Liver (tissue), 9 donors: ENCODE results near the gene MAST2. TPM values are rescaled to one million over a fixed set of nuclear protein-coding genes. Genes with fewer than 3 reads are reported as not detected.
"Not testable (repeated sequence)": the region's sequence is repeated elsewhere in the genome, so short reads cannot be mapped to it uniquely, and the experiment has no call there.

ENCODE experiments used
- DNase-seq: peaks from one replicate; pipeline ENCODE4 v3.0.0-alpha.2; 2017; ENCODE audit warnings: low spot score
- H3K27ac ChIP-seq, 2 donors: one replicate each; pipeline ENCODE4 v1.7.0; 2013; ENCODE audit warnings: inconsistent platforms in 2 of 2, low read length in 2 of 2, control low read depth in 1 of 2, low read depth in 1 of 2, mild to moderate bottlenecking in 1 of 2
- H3K27me3 ChIP-seq, 4 donors: one replicate each; pipeline versions ENCODE4 v1.6.1 to v1.7.0; 2013; ENCODE audit warnings: low read length in 3 of 4, inconsistent platforms in 1 of 4, mild to moderate bottlenecking in 1 of 4, moderate library complexity in 1 of 4; ENCODE audit not compliant: control insufficient read depth in 4 of 4, insufficient read depth in 4 of 4
- H3K36me3 ChIP-seq, 4 donors: one replicate each; pipeline versions ENCODE4 v1.6.1 to v1.7.0; 2013; ENCODE audit warnings: low read length in 3 of 4, mild to moderate bottlenecking in 3 of 4, low read depth in 1 of 4, moderate library complexity in 1 of 4; ENCODE audit not compliant: control insufficient read depth in 4 of 4, insufficient read depth in 3 of 4
- H3K4me1 ChIP-seq, 4 donors: one replicate each; pipeline versions ENCODE4 v1.6.1 to v1.7.0; 2013; ENCODE audit warnings: low read length in 3 of 4, mild to moderate bottlenecking in 3 of 4, moderate library complexity in 1 of 4; ENCODE audit not compliant: control insufficient read depth in 4 of 4, insufficient read depth in 4 of 4
- H3K4me3 ChIP-seq, 3 donors: one replicate each; pipeline versions ENCODE4 v1.6.1 to v1.7.0; 2013; ENCODE audit warnings: low read length in 3 of 3, control low read depth in 1 of 3, low read depth in 1 of 3, mild to moderate bottlenecking in 1 of 3
- H3K9ac ChIP-seq, 2 donors: one replicate each; pipeline ENCODE4 v1.7.0; 2013; ENCODE audit warnings: low read length in 2 of 2, mild to moderate bottlenecking in 2 of 2, moderate library complexity in 2 of 2, control low read depth in 1 of 2, low read depth in 1 of 2
- H3K9me3 ChIP-seq, 4 donors: one replicate each; pipeline versions ENCODE4 v1.6.1 to v1.7.0; 2013; ENCODE audit warnings: low read length in 3 of 4; ENCODE audit not compliant: control insufficient read depth in 4 of 4
- ATF3 ChIP-seq: IDR thresholded peaks from 2 replicates; pipeline ENCODE4 v1.6.1; 2016; ENCODE audit warnings: antibody characterized with exemption
- CTCF ChIP-seq: fragments of 150-350 bp; IDR thresholded peaks from 2 replicates; pipeline ENCODE4 v1.5.1; 2017; ENCODE audit warnings: improper control_type of control experiment, low read depth, low read length; ENCODE audit not compliant: missing input control
- EGR1 ChIP-seq, 2 donors: IDR thresholded peaks; 2 replicates each; pipeline ENCODE4 v1.6.1; 2016 to 2018; ENCODE audit warnings: antibody characterized with exemption in 2 of 2, low read depth in 2 of 2
- FOXA1 ChIP-seq: IDR thresholded peaks from 2 replicates; pipeline ENCODE4 v1.6.1; 2016; ENCODE audit warnings: antibody characterized with exemption
- FOXA2 ChIP-seq: IDR thresholded peaks from 2 replicates; pipeline ENCODE4 v1.6.1; 2016; ENCODE audit warnings: antibody characterized with exemption
- HNF4A ChIP-seq, 2 donors: conservative IDR thresholded peaks; 2 replicates each; pipeline ENCODE4 v1.6.1; 2016; ENCODE audit warnings: antibody characterized with exemption in 2 of 2, mild to moderate bottlenecking in 2 of 2
- JUND ChIP-seq, 2 donors: IDR thresholded peaks; 2 replicates each; pipeline ENCODE4 v1.6.1; 2016; ENCODE audit warnings: antibody characterized with exemption in 2 of 2
- MAX ChIP-seq: IDR thresholded peaks from 2 replicates; pipeline ENCODE4 v1.6.1; 2016; ENCODE audit warnings: antibody characterized with exemption
- NR2F2 ChIP-seq: IDR thresholded peaks from 2 replicates; pipeline ENCODE4 v1.6.1; 2016; ENCODE audit warnings: antibody characterized with exemption
- RAD21 ChIP-seq, 2 donors: IDR thresholded peaks; 2 replicates each; pipeline ENCODE4 v1.6.1; 2016; ENCODE audit warnings: antibody characterized with exemption in 2 of 2, mild to moderate bottlenecking in 2 of 2
- RXRA ChIP-seq, 2 donors: IDR thresholded peaks; 2 replicates each; pipeline ENCODE4 v1.6.1; 2017 to 2018; ENCODE audit warnings: antibody characterized with exemption in 2 of 2, mild to moderate bottlenecking in 1 of 2
- SP1 ChIP-seq: IDR thresholded peaks from 2 replicates; pipeline ENCODE4 v1.6.1; 2018; ENCODE audit warnings: antibody characterized with exemption, mild to moderate bottlenecking
- TAF1 ChIP-seq: conservative IDR thresholded peaks from 2 replicates; pipeline ENCODE4 v1.6.1; 2016; ENCODE audit warnings: antibody characterized with exemption, mild to moderate bottlenecking
- ZBTB33 ChIP-seq: IDR thresholded peaks from 2 replicates; pipeline ENCODE4 v1.6.1; 2016; ENCODE audit warnings: antibody characterized with exemption
- WGBS: extraction: QIAGEN DNeasy Blood & Tissue Kit; methylation state at CpG from one replicate; pipeline ENCODE4 v1.1.7; 2013; 5-methylcytosine and 5-hydroxymethylcytosine counted together
- polyA plus RNA-seq, 2 donors: library from polyadenylated mRNA; stranded (reverse) in 1 of 2; unstranded in 1 of 2; fragments of 200-250 nt in 1 of 2; fragments of >200 nt in 1 of 2; fragmentation: Nextera tagmentation in 1 of 2; extraction: Ambion mirVana in 1 of 2; gene quantifications; one replicate each; pipeline versions ENCODE4 v1.2.1 to v1.2.3, GENCODE V29; 2013 to 2015
- total RNA-seq, 2 donors: library from RNA; depleted of rRNA; stranded (reverse); fragments of >200 nt; gene quantifications; one replicate each; pipeline ENCODE4 v1.2.3, GENCODE V29; 2014
- donor health status: healthy.
- donor health status: healthy.
- donor health status: healthy.
- donor health status: healthy.
- donor health status: healthy.

Gene MAST2
- total and polyA plus RNA-seq, 4 donors, result 4.8 to 9.6 (median 5.7) TPM

- WGBS, result 46% methylated on average over 11 of the region's 11 CpGs
- H3K36me3 ChIP-seq, result no peaks in the 10 kb centered on the region
- H3K27me3 ChIP-seq, result no peaks in the 10 kb centered on the region
- H3K4me3 ChIP-seq, result peak overlapping the region in 2 of 3 donors; percentile 47 to 62
- peak; percentile 45 to 69 for TF ChIP-seq JUND (IDR thresholded peaks at IDR 0.05)
- no peak for TF ChIP-seq TAF1
- DNase-seq, result no peak
- H3K27ac ChIP-seq, result peak overlapping the region; percentile 33 to 67
- H3K9me3 ChIP-seq, result no peaks in the 10 kb centered on the region
- no peak overlapping the region for H3K9ac ChIP-seq
- H3K4me1 ChIP-seq, result peaks cover 5 to 21% (median 17%) of the 10 kb centered on the region in 4 donors
Measured at GRCh38 chr1:45802343-45803298, 791 bp upstream of the MAST2 start.

GRCh38 chr1:45803781-45804668 lies 613 bp downstream of the MAST2 start:
- peak overlapping the region; percentile 73 to 85 (median 81) for H3K4me3 ChIP-seq
- peak overlapping the region; percentile 64 to 75 for H3K9ac ChIP-seq
- not testable (repeated sequence) for H3K36me3 ChIP-seq, H3K9me3 ChIP-seq, H3K27me3 ChIP-seq
- peak overlapping the region; percentile 39 to 88 for H3K27ac ChIP-seq
- DNase-seq, result peak; percentile 54
- peaks cover 5 to 21% (median 17%) of the 10 kb centered on the region in 4 donors for H3K4me1 ChIP-seq
- TF ChIP-seq RXRA (IDR thresholded peaks at IDR 0.05), result peak in 1 of 2 donors; percentile 16
- TF ChIP-seq RAD21 (IDR thresholded peaks at IDR 0.05), result peak in 1 of 2 donors; percentile 35
- 1% methylated on average over 29 of the region's 60 CpGs for WGBS

- peak overlapping the region; percentile 64 to 75 for H3K9ac ChIP-seq
- DNase-seq, result no peak
Measured at GRCh38 chr1:45804669-45804969, 1.2 kb downstream of the MAST2 start.

GRCh38 chr1:45806129-45806528 lies 2.7 kb downstream of the MAST2 start:
- no peak for DNase-seq
- Histone ChIP-seq H3K4me1 (peaks cover 5 to 21% (median 17%) of the 10 kb centered on the region in 4 donors), H3K36me3 (no peaks in the 10 kb centered on the region), H3K27me3 (no peaks in the 10 kb centered on the region), H3K9ac (no peak overlapping the region), H3K9me3 (no peaks in the 10 kb centered on the region), H3K27ac (no peak overlapping the region), H3K4me3 (no peak overlapping the region)
- WGBS, result 98% methylated on average over 4 of the region's 4 CpGs
- no peak for TF ChIP-seq CTCF
- TF ChIP-seq ATF3, result no peak
- TF ChIP-seq RAD21 (IDR thresholded peaks at IDR 0.05), result no peak
- TF ChIP-seq SP1, result no peak
- TF ChIP-seq TAF1, result no peak
- no peak for TF ChIP-seq FOXA2
- no peak for TF ChIP-seq FOXA1
- no peak for TF ChIP-seq ZBTB33
- no peak for TF ChIP-seq MAX
- no peak for TF ChIP-seq RXRA (IDR thresholded peaks at IDR 0.05)

More at GRCh38 chr1:45804669-45804969, 1.2 kb downstream of the MAST2 start:
- peak overlapping the region; percentile 39 to 88 for H3K27ac ChIP-seq
- no peaks in the 10 kb centered on the region for H3K36me3 ChIP-seq
- no peaks in the 10 kb centered on the region for H3K9me3 ChIP-seq
- TF ChIP-seq RAD21 (IDR thresholded peaks at IDR 0.05) (peak in 1 of 2 donors; percentile 1), EGR1 (IDR thresholded peaks at IDR 0.05; ENCODE audit: low read depth in 2 of 2) (no peak), SP1 (peak; percentile 31), FOXA2 (no peak), NR2F2 (no peak), HNF4A (conservative IDR thresholded peaks at IDR 0.05) (peak; percentile 61 to 63), RXRA (IDR thresholded peaks at IDR 0.05) (peak in 1 of 2 donors; percentile 2)
- H3K4me1 ChIP-seq, result peaks cover 5 to 21% (median 17%) of the 10 kb centered on the region in 4 donors
- peak overlapping the region; percentile 51 to 85 (median 81) for H3K4me3 ChIP-seq
- no peaks in the 10 kb centered on the region for H3K27me3 ChIP-seq
- 25% methylated on average over 2 of the region's 2 CpGs for WGBS
